OCI-LY1 (cell line): ENCODE results near the gene GPR179.

Experiments used
- CTCF ChIP-seq: fragments of 200-600 bp; sonication (generic), shearing (Covaris generic); IDR thresholded peaks from 2 replicates; pipeline ENCODE4 v1.5.1; 2017; ENCODE audit warnings: mild to moderate bottlenecking, antibody characterized with exemption, low read length, moderate library complexity, mixed read lengths
- EZH2 ChIP-seq: fragments of 200-600 bp; sonication (generic), shearing (Covaris generic); IDR thresholded peaks from 2 replicates; pipeline ENCODE4 v1.8.0; 2017; ENCODE audit warnings: borderline replicate concordance, mixed run types, mild to moderate bottlenecking, antibody characterized with exemption, low read length, moderate library complexity, mixed read lengths

GRCh38 chr17:38334480-38335364 lies 9.0 kb downstream of the GPR179 start:
- TF ChIP-seq CTCF (no peak), EZH2 (no peak)
